K562 (cell line): ENCODE measurements around the gene OSBPL10. TPM values are rescaled to one million over a fixed set of nuclear protein-coding genes. Genes with fewer than 3 reads are reported as not detected.

ENCODE experiments used
- ATAC-seq: fragments of 200-7000 bp; cut with Tn5 transposase; 3 replicates; pipeline ENCODE4 v1.9.1; 2020; ENCODE audit warnings: moderate library complexity
- BruUV-seq: library from RNA; stranded (reverse); fragments of 400-500 nt; replicated peaks from 2 replicates; lab custom pipeline; 2021; lab: Mats Ljungman, UMichigan
- CTCF ChIA-PET: fragments of 300-600 bp; formaldehyde crosslinking; extraction: SDS; loops from one replicate; lab custom pipeline; 2021; ENCODE audit warnings: low intra/inter-chr PET ratio; lab: Yijun Ruan, JAX
- POLR2A ChIA-PET: fragments of 300-600, 350-650 bp; sonication (Branson Sonifier 250); formaldehyde crosslinking; extraction: SDS; loops from one replicate; lab custom pipeline; 2021; ENCODE audit warnings: antibody characterized with exemption, inconsistent platforms; lab: Yijun Ruan, JAX
- DNase-seq, 4 experiments: peaks; one replicate each; pipeline versions ENCODE4 v3.0.0 to v3.0.0-alpha.2; 2011 to 2018; ENCODE audit warnings: low spot score in 3 of 4, mixed read lengths in 3 of 4; ENCODE audit errors: extremely low read depth in 1 of 4
- FAIRE-seq: peaks from 2 replicates; lab custom pipeline; 2011; peaks lifted over from hg19 to GRCh38; lab: Jason Lieb, UNC
- H2AFZ ChIP-seq: 2 replicates; pipeline ENCODE4 v1.6.0; 2011; ENCODE audit warnings: low read depth, low read length, control low read depth, inconsistent platforms
- H3K27ac ChIP-seq: fragments of 200-600 bp; 3 replicates; pipeline ENCODE4 v1.8.0; 2011; ENCODE audit warnings: low read depth, mild to moderate bottlenecking, control low read depth, inconsistent platforms, low read length, moderate library complexity, mixed read lengths; ENCODE audit errors: extremely low read depth
- H3K27me3 ChIP-seq, 2 experiments: fragments of 300-600 bp in 1 of 2; 2 replicates in 1 of 2; 3 replicates in 1 of 2; pipeline versions ENCODE4 v1.6.0 to v1.8.0; 2011; ENCODE audit warnings: inconsistent platforms in 2 of 2, low read length in 2 of 2, mild to moderate bottlenecking in 1 of 2, mixed read lengths in 1 of 2, moderate library complexity in 1 of 2; ENCODE audit not compliant: control insufficient read depth in 2 of 2, insufficient read depth in 2 of 2
- H3K36me3 ChIP-seq: fragments of 300-600 bp; 3 replicates; pipeline ENCODE4 v1.8.0; 2011; ENCODE audit warnings: mild to moderate bottlenecking, low read length, inconsistent platforms; ENCODE audit not compliant: control insufficient read depth, insufficient read depth
- H3K4me1 ChIP-seq, 2 experiments: fragments of 200-600 bp in 1 of 2; replicated peaks in 1 of 2; 2 replicates in 1 of 2; 3 replicates in 1 of 2; pipeline versions ENCODE4 v1.5.1 to v1.8.0; 2011; ENCODE audit warnings: inconsistent platforms in 2 of 2, low read length in 2 of 2, mild to moderate bottlenecking in 1 of 2, mixed read lengths in 1 of 2, moderate library complexity in 1 of 2; ENCODE audit not compliant: control insufficient read depth in 2 of 2, insufficient read depth in 2 of 2
- H3K4me2 ChIP-seq: 2 replicates; pipeline ENCODE4 v1.6.1; 2011; ENCODE audit warnings: low read length, control low read depth, inconsistent platforms, mixed read lengths; ENCODE audit not compliant: insufficient read depth
- H3K4me3 ChIP-seq: fragments of 200-600 bp; sonication (generic), shearing (Covaris generic); 2 replicates; pipeline ENCODE4 v1.5.1; 2016; ENCODE audit warnings: control low read depth, inconsistent platforms
- H3K79me2 ChIP-seq: fragments of 200-600 bp; 3 replicates; pipeline ENCODE4 v1.8.0; 2011; ENCODE audit warnings: low read length, inconsistent platforms; ENCODE audit not compliant: control insufficient read depth, insufficient read depth
- H3K9ac ChIP-seq, 2 experiments: 2 replicates each; pipeline versions ENCODE4 v1.6.0 to v1.6.1; 2011; ENCODE audit warnings: low read depth in 2 of 2, low read length in 2 of 2, control low read depth in 1 of 2, inconsistent platforms in 1 of 2, mild to moderate bottlenecking in 1 of 2, mixed read lengths in 1 of 2; ENCODE audit not compliant: insufficient read depth in 1 of 2
- H3K9me1 ChIP-seq: one replicate; pipeline ENCODE4 v1.6.0; 2011; ENCODE audit warnings: inconsistent platforms, mild to moderate bottlenecking, low read length, moderate library complexity; ENCODE audit not compliant: control insufficient read depth, insufficient read depth
- H3K9me3 ChIP-seq: replicated peaks from 2 replicates; pipeline ENCODE4 v1.5.1; 2011; ENCODE audit warnings: low read depth, low read length, inconsistent platforms; ENCODE audit not compliant: control insufficient read depth, insufficient read depth
- H4K20me1 ChIP-seq: replicated peaks from 2 replicates; pipeline ENCODE4 v1.6.1; 2011; ENCODE audit warnings: low read length, inconsistent platforms, mixed read lengths; ENCODE audit not compliant: control insufficient read depth, insufficient read depth
- SMAD2 ChIP-seq: fragments of 150-350 bp; IDR thresholded peaks from 2 replicates; pipeline ENCODE4 v1.6.1; 2014; ENCODE audit warnings: low read depth, mild to moderate bottlenecking, low read length
- ZBTB11 ChIP-seq, 3 experiments: fragments of 200-800 bp in 1 of 3; fragments of 250-450 bp in 1 of 3; fragments of 450-650 bp in 1 of 3; sonication (Bioruptor Pico) in 1 of 3; sonication (Bioruptor generic) in 1 of 3; formaldehyde crosslinking in 1 of 3; IDR thresholded peaks; 2 replicates each; pipeline versions ENCODE4 v1.6.1 to v1.8.0; 2016 to 2022; ENCODE audit warnings: mild to moderate bottlenecking in 2 of 3, missing genetic modification characterization in 2 of 3, missing compliant biosample characterization in 1 of 3, moderate library complexity in 1 of 3
- WGBS: fragments of 100-300 bp; shearing (Covaris generic); methylation state at CpG from one replicate; pipeline ENCODE4 v1.1.6; 2016; ENCODE audit warnings: low coverage, mixed read lengths; ENCODE audit not compliant: insufficient coverage; ENCODE audit errors: missing lambda C conversion rate; 5-methylcytosine and 5-hydroxymethylcytosine counted together
- in situ Hi-C: fragments of 300-500 bp; cut with MboI; formaldehyde crosslinking; loops from 4 replicates; pipeline ENCODE4 v1.15.0; 2018; ENCODE audit warnings: inconsistent platforms, mixed read lengths
- intact Hi-C: fragments of 100-400 bp; cut with micrococcal nuclease; formaldehyde crosslinking; loops from 2 replicates; pipeline ENCODE4 v1.14.2; 2022
- polyA plus RNA-seq, 8 experiments: library from polyadenylated mRNA; depleted of rRNA in 4 of 8; stranded (reverse) in 5 of 8; unstranded in 3 of 8; fragments of >200 nt; fragmentation: Nextera tagmentation in 2 of 8; fragmentation: Illumina TruSeq in 1 of 8; extraction: Ambion mirVana in 2 of 8; extraction: Trizol in 1 of 8; gene quantifications; 2 replicates each; pipeline versions ENCODE4 v1.2.1 to v1.2.3, GENCODE V29; 2011 to 2014; ENCODE audit warnings: inconsistent platforms in 1 of 8, missing spikeins in 1 of 8
- total RNA-seq, 7 experiments: library from RNA; depleted of rRNA in 6 of 7; stranded (reverse); fragments of >200 nt in 6 of 7; fragmentation: Illumina TruSeq in 2 of 7; extraction: Trizol in 2 of 7; gene quantifications; 2 replicates each; pipeline versions ENCODE4 v1.2.1 to v1.2.3, GENCODE V29; 2011 to 2021; ENCODE audit warnings: low replicate concordance in 1 of 7

OSBPL10 gene
- total and polyA plus RNA-seq, 9 of the 15 experiments (the other 6 are each of a cell fraction or from before 2014, with no cell fraction given) = 0.03 to 0.19 (median 0.14) TPM; not detected in 2

- Histone ChIP-seq H3K9me3 (no peaks in the 10 kb centered on the region), H3K4me2 (no peak overlapping the region), H3K9me1 (no peaks in the 10 kb centered on the region), H3K36me3 (no peaks in the 10 kb centered on the region), H3K27ac (no peak overlapping the region), H3K4me3 (no peak overlapping the region), H3K27me3 (0 out of 5 replicates have a peak, but pooled peaks cover 0 to 4% of the 10 kb centered on the region in 2 experiments), H3K79me2 (no peaks in the 10 kb centered on the region), H2AFZ (no peak overlapping the region), H3K4me1 (peaks cover 0 to 4% of the 10 kb centered on the region in 2 experiments; a peak in 1 of 5 replicates), H3K9ac (no peak overlapping the region), H4K20me1 (no peaks in the 10 kb centered on the region)
- 0 out of 6 replicates have a peak, but pooled peaks of 1 of the 3 experiments have one; percentile 39 for TF ChIP-seq ZBTB11 (CRISPR knock-in tag; IDR thresholded peaks at IDR 0.05)
- no peak for TF ChIP-seq SMAD2
- POLR2A ChIA-PET = interaction anchor here (1.5 kb wide), 1 partner anchor 12 kb away, joined by 4 read pairs; no protein-coding TSS in a partner anchor
- intact Hi-C loops (no loop called here), in situ Hi-C loops (loop anchor here (5.0 kb wide), 1 partner anchor 114 kb away; no protein-coding TSS in a partner anchor)
- CTCF ChIA-PET = no interaction called here
- no TSS peak for BruUV-seq
- ATAC-seq (no peak), DNase-seq (no peak), FAIRE-seq (no peak)
- WGBS = 0% methylated on average over 2 of the region's 2 CpGs
Measured at GRCh38 chr3:32022947-32023346, 41.9 kb upstream of the OSBPL10 start.
